MG63 (cell line): Measurements from ENCODE around the gene ACSM2A. TPM values are rescaled to one million over a fixed set of nuclear protein-coding genes. Genes with fewer than 3 reads are reported as not detected.
"Not testable (repeated sequence)": the region's sequence is repeated elsewhere in the genome, so short reads cannot be mapped to it uniquely, and the experiment has no call there.

Experiments
- DNase-seq: peaks from one replicate; pipeline ENCODE4 v3.0.0-alpha.2; 2020
- H3K27me3 ChIP-seq: fragments of 250-450 bp; sonication (Bioruptor Pico); 2 replicates; pipeline ENCODE4 v1.5.1; 2020; ENCODE audit warnings: mild to moderate bottlenecking, moderate library complexity
- H3K36me3 ChIP-seq: fragments of 250-450 bp; sonication (Bioruptor Pico); 2 replicates; pipeline ENCODE4 v1.5.1; 2020; ENCODE audit warnings: mild to moderate bottlenecking, moderate library complexity
- H3K4me3 ChIP-seq: fragments of 250-450 bp; sonication (Bioruptor Pico); 2 replicates; pipeline ENCODE4 v1.5.1; 2020; ENCODE audit warnings: mild to moderate bottlenecking, moderate library complexity
- H3K9me3 ChIP-seq: fragments of 250-450 bp; sonication (Bioruptor Pico); 2 replicates; pipeline ENCODE4 v1.5.1; 2020; ENCODE audit warnings: mild to moderate bottlenecking, moderate library complexity
- total RNA-seq: library from RNA; depleted of rRNA; stranded (reverse); fragments of >200 nt; shearing (Covaris generic); gene quantifications from 2 replicates; pipeline ENCODE4 v1.2.3, GENCODE V29; 2014; ENCODE audit warnings: low replicate concordance; rRNA removed

ACSM2A gene
- total RNA-seq, 1 experiment from 2014 or later: not detected

DNA sequence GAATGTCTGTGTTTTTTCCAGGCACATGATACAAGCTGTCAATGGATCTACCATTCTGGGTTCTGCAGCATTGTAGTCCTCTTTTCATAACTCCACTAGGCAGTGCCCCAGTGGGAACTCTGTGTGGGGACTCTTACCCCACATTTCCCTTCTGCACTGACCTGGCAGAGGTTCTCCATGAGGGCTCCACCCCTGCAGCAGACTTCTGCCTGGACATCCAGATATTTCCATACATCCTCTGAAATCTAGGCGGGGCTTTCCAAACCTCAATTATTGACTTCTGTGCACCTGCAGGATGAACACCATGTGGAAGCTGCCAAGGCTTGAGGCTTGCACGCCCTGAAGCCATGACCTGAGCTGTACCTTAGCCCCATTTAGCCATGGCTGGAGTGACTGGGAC, 56.0 kb downstream of the ACSM2A start:
- Histone ChIP-seq H3K9me3 (0 out of 2 replicates have a peak, but pooled peaks cover 2% of the 10 kb centered on the region), H3K4me3 (no peak overlapping the region), H3K27me3 (no peaks in the 10 kb centered on the region; the same call in 1 of the 2 replicates), H3K36me3 (no peaks in the 10 kb centered on the region)
- DNase-seq: no peak

DNA sequence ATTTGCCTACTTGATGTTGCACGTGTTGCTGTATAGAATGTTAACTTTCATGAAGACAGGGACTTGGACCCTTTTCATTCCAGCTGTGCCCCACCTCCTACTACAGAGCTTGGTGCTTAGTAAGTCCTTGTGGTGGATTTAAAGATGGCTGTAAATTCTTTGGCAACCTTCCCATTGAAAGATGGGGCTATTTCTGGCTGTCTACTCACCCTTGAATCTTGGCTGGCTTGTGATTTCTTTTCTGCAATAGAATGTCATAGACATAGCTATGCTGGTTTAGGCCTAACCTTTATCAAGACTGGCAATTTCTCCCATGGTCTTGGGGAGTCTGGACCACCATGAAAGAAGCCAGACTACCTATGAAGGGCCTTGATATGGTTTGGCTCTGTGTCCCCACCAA, 59.0 kb downstream of the ACSM2A start:
- Histone ChIP-seq H3K36me3 (no peaks in the 10 kb centered on the region), H3K4me3 (no peak overlapping the region), H3K27me3 (no peaks in the 10 kb centered on the region; the same call in 1 of the 2 replicates), H3K9me3 (0 out of 2 replicates have a peak, but pooled peaks cover 2% of the 10 kb centered on the region)
- no peak for DNase-seq

DNA sequence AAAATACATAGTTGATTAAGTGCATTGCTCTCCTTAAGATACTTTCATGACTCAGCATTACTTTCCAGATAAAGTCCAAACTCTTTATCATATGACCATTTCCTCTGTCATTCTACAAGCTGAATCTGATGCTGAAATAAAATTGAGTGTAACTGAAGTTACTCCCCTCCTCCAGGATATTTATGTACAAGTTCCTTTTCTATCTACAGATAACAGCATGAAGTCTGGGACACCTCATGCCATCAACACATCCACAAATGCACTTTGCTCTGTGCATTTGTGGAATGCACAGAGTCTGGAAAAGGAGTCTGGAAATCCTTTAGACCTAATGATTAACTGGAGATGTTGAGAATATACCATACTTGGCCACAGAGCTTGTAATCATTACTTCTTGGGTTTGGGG, 64.4 kb downstream of the ACSM2A start:
- H3K9me3 ChIP-seq: no peaks in the 10 kb centered on the region
- H3K4me3 ChIP-seq: no peak overlapping the region
- DNase-seq: no peak
- H3K36me3 ChIP-seq: no peaks in the 10 kb centered on the region
- no peaks in the 10 kb centered on the region; the same call in 1 of the 2 replicates for H3K27me3 ChIP-seq

DNA sequence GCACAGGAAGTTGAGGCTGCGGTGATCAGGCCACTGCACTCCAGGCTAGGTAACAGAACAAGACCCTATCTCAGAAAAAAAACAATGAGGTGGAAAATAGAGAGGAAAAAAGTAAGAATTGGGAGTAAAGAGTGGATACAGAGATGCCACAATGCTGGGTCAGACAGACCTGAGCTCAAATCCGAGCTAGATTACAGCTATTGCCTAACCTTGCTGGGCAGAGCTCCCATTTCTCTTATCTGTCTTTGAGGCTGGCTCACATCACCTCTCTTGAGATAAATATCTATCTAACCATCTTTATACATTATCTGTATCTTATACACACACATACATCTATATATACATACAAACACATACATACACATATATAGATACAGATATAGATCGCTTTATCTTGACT, 65.8 kb downstream of the ACSM2A start:
- H3K4me3 ChIP-seq: no peak overlapping the region
- H3K36me3 ChIP-seq: no peaks in the 10 kb centered on the region
- H3K9me3 ChIP-seq: no peaks in the 10 kb centered on the region
- DNase-seq: no peak
- no peaks in the 10 kb centered on the region; the same call in 1 of the 2 replicates for H3K27me3 ChIP-seq

DNA sequence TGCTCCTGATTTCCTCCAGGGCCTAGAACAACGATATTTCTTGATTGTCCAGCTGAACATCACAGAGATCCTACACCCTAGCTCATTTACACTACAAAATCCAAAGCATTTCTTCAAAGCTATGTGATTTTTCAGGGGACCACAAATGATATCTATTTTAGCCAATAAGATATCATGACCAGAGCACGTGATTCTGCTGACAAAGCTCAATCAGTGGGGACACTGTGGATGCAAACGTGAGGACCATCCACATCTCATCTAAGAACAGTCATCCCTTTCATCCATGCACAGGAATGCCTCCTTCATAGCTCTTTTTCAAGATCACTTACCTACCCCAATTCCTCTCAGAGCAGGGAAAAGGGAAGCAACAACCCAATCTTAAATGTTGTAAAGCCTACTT, 67.9 kb downstream of the ACSM2A start:
- Histone ChIP-seq H3K36me3 (no peaks in the 10 kb centered on the region), H3K4me3 (no peak overlapping the region), H3K27me3 (no peaks in the 10 kb centered on the region), H3K9me3 (no peaks in the 10 kb centered on the region)
- DNase-seq: no peak

DNA sequence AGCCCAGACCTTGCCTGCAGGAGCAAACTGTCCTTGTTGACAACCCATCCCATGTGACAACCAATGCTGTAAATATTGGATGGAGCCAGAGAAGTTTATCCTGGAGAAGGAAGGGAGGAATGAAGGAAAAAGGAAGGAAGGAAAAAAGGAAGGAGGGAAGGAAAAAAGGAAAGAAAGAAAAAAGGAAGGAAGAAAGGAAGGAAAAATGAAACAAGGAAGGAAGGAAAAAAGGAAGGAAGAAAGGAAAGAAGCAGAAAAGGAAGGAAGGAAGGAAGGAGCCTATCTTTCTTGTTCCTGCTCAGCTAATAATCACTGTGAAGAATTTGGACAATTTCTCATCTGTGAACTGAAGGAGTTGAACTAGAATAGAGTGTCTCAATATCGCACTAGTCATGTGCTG, 68.8 kb downstream of the ACSM2A start:
- DNase-seq: no peak
- Histone ChIP-seq H3K9me3 (no peaks in the 10 kb centered on the region), H3K27me3 (no peaks in the 10 kb centered on the region), H3K36me3 (no peaks in the 10 kb centered on the region), H3K4me3 (no peak overlapping the region)

DNA sequence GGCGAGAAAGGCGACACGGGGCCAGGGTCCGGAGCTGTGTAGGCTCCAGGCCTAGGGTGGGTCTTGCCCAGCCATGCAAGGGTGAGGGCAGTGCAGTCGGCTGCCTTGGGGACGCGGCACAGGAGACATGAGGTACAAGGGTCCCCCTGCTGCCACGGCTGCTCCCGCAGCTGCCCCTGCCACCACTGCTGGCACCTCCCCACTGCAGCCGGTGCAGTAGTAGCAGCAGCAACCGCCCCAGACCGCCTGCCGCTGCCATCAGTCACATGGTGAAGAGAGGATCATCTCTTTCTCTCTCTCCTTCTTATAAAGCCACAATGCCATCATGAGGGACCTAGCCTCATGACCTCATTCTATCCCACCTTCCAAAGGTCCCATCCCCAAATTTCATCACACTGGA, 80.5 kb downstream of the ACSM2A start:
- not testable (repeated sequence) for DNase-seq, H3K27me3 ChIP-seq, H3K4me3 ChIP-seq, H3K9me3 ChIP-seq, H3K36me3 ChIP-seq

DNA sequence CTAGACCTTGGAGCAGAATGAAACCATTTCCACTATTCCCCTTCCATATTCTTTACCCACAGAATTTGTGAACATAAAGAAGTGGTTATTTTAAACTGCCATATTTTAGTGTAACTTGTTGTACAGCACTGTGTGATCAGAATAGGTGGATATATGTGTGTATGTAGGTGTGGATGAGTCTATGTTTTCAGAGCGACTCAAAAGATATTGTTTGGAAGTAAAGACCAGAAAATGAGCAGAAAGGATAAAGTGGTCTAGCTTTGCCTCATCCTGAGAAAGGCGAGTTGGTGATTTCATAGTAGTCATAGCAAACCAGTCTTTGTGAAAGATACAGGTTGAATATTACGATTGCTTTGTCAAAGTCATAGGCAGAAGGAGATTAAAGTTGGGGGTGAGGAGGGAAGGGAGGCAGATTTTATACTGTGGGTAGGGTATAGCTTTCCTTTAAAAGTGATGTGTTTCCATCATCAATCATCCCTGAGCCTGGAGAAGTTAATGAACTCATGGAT, 81.0 kb downstream of the ACSM2A start:
- H3K36me3 ChIP-seq, DNase-seq, H3K9me3 ChIP-seq, H3K27me3 ChIP-seq, H3K4me3 ChIP-seq: not testable (repeated sequence)

DNA sequence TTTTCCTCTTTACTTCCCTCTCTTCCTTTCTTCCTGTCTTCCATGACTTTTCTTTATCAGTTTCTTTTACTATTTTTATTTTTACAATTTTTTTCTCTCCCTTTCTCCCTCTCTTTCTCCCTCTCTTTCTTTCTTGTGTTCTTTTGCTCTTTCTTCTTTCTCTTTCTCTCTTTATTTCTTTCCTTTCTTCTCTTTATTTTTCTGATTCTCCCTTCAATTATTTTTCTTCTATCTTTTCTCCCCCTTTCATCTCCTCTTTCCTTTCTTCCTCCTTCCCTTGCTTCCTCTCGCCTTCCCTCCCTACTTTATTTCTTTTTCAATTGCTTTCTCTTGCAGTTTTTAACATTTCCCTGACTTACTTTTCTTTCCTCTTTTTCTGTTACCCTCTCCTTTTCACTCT, 85.3 kb downstream of the ACSM2A start:
- not testable (repeated sequence) for H3K4me3 ChIP-seq, H3K9me3 ChIP-seq, DNase-seq, H3K27me3 ChIP-seq, H3K36me3 ChIP-seq

Other genes starting within 250 kb of the ACSM2A start
- gene GP2, start 124.0 kb upstream of the ACSM2A start, total RNA-seq: not detected in 2 replicates
- not detected in 2 replicates for gene UMOD, start 98.8 kb upstream of the ACSM2A start, total RNA-seq
- gene PDILT, start 46.8 kb upstream of the ACSM2A start, total RNA-seq: not detected in 2 replicates
- gene ACSM5, start 42.0 kb upstream of the ACSM2A start, total RNA-seq: 0.20 and 1.2 TPM in 2 replicates
- gene ACSM2B, start 124.8 kb downstream of the ACSM2A start, total RNA-seq: not detected in 2 replicates
- not detected in 2 replicates for gene ACSM1, start 246.2 kb downstream of the ACSM2A start, total RNA-seq